Erythroblast (primary cell): ENCODE measurements around the gene CUBN.

Experiments
- GATA1 ChIP-seq: IDR thresholded peaks from 2 replicates; pipeline ENCODE4 v1.6.1; 2011; ENCODE audit warnings: low read depth, mild to moderate bottlenecking, control low read depth, low read length, moderate library complexity
- POLR2A ChIP-seq: IDR thresholded peaks from 2 replicates; pipeline ENCODE4 v1.6.1; 2011; ENCODE audit warnings: mild to moderate bottlenecking, low read length

GRCh38 chr10:17060289-17060688 is 69.3 kb downstream of the CUBN start:
- no peak for TF ChIP-seq POLR2A
- TF ChIP-seq GATA1 = no peak
